Effector memory CD4-positive, alpha-beta T cell (primary cell): Measurements from ENCODE around the gene BNC2.

Experiments
- DNase-seq, 3 donors: peaks; one replicate each; pipeline ENCODE4 v3.0.0-alpha.2; 2020
- H3K27ac ChIP-seq: 2 replicates; pipeline ENCODE4 v1.7.0; 2013; ENCODE audit warnings: mild to moderate bottlenecking, low read length, moderate library complexity; ENCODE audit not compliant: insufficient read depth, poor library complexity, severe bottlenecking
- H3K27me3 ChIP-seq: replicated peaks from 2 replicates; pipeline ENCODE4 v1.7.0; 2013; ENCODE audit warnings: mild to moderate bottlenecking, low read length; ENCODE audit not compliant: insufficient read depth, control insufficient read depth, poor library complexity, severe bottlenecking
- H3K36me3 ChIP-seq: 2 replicates; pipeline ENCODE4 v1.7.0; 2013; ENCODE audit warnings: mild to moderate bottlenecking, low read length, moderate library complexity; ENCODE audit not compliant: control insufficient read depth, insufficient read depth
- H3K4me1 ChIP-seq: 2 replicates; pipeline ENCODE4 v1.7.0; 2013; ENCODE audit warnings: low read length, mild to moderate bottlenecking; ENCODE audit not compliant: control insufficient read depth, insufficient read depth, poor library complexity, severe bottlenecking
- H3K4me3 ChIP-seq: 2 replicates; pipeline ENCODE4 v1.7.0; 2013; ENCODE audit warnings: low read length, low read depth, mild to moderate bottlenecking; ENCODE audit not compliant: insufficient read depth, poor library complexity, severe bottlenecking
- H3K9me3 ChIP-seq: 2 replicates; pipeline ENCODE4 v1.7.0; 2013; ENCODE audit warnings: mild to moderate bottlenecking, low read length, moderate library complexity; ENCODE audit not compliant: control insufficient read depth

Gene BNC2

DNA sequence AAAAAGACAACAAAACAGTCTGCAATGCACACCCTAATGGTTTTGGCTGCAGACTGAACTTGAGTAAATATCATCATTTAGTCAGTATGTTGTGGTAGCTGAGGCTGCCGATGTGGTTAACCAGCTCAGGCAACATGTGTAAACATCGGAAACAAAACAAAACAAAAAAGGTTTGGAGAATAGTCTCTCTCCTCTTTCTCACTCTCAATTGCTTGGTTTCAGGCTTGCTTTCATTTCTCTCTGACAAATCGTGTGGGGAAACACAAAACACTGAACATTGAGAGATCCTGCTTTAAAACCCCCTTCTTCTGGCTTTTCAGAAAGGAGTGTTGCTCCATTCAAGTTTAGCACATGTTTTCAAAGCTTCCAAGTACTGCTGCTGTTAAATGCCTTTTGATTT is 453.3 kb downstream of the BNC2 start:
- Histone ChIP-seq H3K4me3 (no peak overlapping the region), H3K27me3 (no peaks in the 10 kb centered on the region), H3K9me3 (no peaks in the 10 kb centered on the region), H3K4me1 (no peaks in the 10 kb centered on the region), H3K36me3 (no peaks in the 10 kb centered on the region), H3K27ac (no peak overlapping the region)
- DNase-seq: no peak

GRCh38 chr9:16414451-16414850 is 456.0 kb downstream of the BNC2 start:
- no peak overlapping the region for H3K4me3 ChIP-seq
- no peaks in the 10 kb centered on the region for H3K36me3 ChIP-seq
- no peaks in the 10 kb centered on the region for H3K27me3 ChIP-seq
- H3K9me3 ChIP-seq: no peaks in the 10 kb centered on the region
- H3K27ac ChIP-seq: no peak overlapping the region
- H3K4me1 ChIP-seq: no peaks in the 10 kb centered on the region
- DNase-seq: no peak

GRCh38 chr9:16413509-16414016 is 456.9 kb downstream of the BNC2 start:
- H3K27ac ChIP-seq: no peak overlapping the region

GRCh38 chr9:16412740-16413139 is 457.7 kb downstream of the BNC2 start:
- no peak for DNase-seq
- Histone ChIP-seq H3K4me1 (no peaks in the 10 kb centered on the region), H3K4me3 (no peak overlapping the region), H3K9me3 (no peaks in the 10 kb centered on the region), H3K36me3 (no peaks in the 10 kb centered on the region), H3K27me3 (no peaks in the 10 kb centered on the region), H3K27ac (no peak overlapping the region)

More at GRCh38 chr9:16413509-16414016, 456.9 kb downstream of the BNC2 start:
- Histone ChIP-seq H3K27me3 (no peaks in the 10 kb centered on the region), H3K4me3 (no peak overlapping the region), H3K9me3 (no peaks in the 10 kb centered on the region), H3K4me1 (no peaks in the 10 kb centered on the region), H3K36me3 (no peaks in the 10 kb centered on the region)
- DNase-seq: no peak

DNA sequence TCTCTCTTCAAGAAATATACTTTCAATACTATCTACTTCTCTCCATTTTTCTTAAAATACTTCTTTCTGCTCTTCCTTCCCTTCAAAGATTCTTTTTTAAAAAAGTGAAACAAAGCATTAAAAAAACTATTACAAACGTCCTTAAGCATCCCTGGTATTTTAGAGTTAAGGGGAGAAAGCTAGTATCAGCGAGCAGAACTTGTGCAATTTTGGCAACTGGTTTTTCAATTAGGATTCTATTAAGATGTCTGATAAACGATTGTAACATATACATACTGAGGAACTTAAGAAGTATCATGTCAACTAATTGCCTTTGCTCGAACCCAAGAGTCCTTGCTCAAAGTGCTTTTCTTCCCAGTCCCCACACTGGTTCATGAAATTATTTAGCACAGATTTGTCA is 459.2 kb downstream of the BNC2 start:
- Histone ChIP-seq H3K9me3 (no peaks in the 10 kb centered on the region), H3K27me3 (no peaks in the 10 kb centered on the region)

GRCh38 chr9:16410601-16411280 is 459.7 kb downstream of the BNC2 start:
- Histone ChIP-seq H3K9me3 (no peaks in the 10 kb centered on the region), H3K36me3 (no peaks in the 10 kb centered on the region), H3K27me3 (no peaks in the 10 kb centered on the region), H3K4me1 (no peaks in the 10 kb centered on the region), H3K27ac (no peak overlapping the region), H3K4me3 (no peak overlapping the region)
- DNase-seq: no peak

More for the DNA sequence above, 459.2 kb downstream of the BNC2 start:
- Histone ChIP-seq H3K4me3 (no peak overlapping the region), H3K27ac (no peak overlapping the region), H3K36me3 (no peaks in the 10 kb centered on the region), H3K4me1 (no peaks in the 10 kb centered on the region)
- no peak for DNase-seq

DNA sequence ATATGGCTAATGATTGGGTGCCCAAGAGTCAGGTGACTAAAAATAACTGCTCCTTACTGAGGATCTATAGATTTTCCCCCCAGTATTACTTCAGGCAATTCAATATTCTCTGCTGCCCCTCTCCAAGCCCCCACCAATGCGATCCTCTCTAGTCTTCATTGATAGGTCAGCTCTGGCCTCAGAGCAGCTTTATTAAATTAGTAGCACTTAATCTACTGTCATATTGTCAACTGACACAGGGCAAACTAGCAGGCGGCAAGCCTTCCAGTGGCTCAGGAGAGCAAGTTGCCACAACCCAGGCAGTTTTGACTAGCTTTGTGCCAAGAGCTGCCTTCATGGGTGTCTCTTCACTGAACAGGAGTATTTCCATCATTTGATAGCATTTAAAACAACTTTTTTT is 462.9 kb downstream of the BNC2 start:
- no peak overlapping the region for H3K27ac ChIP-seq
- no peaks in the 10 kb centered on the region for H3K36me3 ChIP-seq
- DNase-seq: no peak
- no peaks in the 10 kb centered on the region for H3K9me3 ChIP-seq
- H3K27me3 ChIP-seq: no peaks in the 10 kb centered on the region
- no peaks in the 10 kb centered on the region for H3K4me1 ChIP-seq
- no peak overlapping the region for H3K4me3 ChIP-seq

- no peaks in the 10 kb centered on the region for H3K9me3 ChIP-seq
- H3K27ac ChIP-seq: no peak overlapping the region
- no peaks in the 10 kb centered on the region for H3K4me1 ChIP-seq
- H3K4me3 ChIP-seq: no peak overlapping the region
- no peaks in the 10 kb centered on the region for H3K27me3 ChIP-seq
- H3K36me3 ChIP-seq: no peaks in the 10 kb centered on the region
- DNase-seq: no peak
Measured at GRCh38 chr9:16406526-16407225, 463.8 kb downstream of the BNC2 start.

GRCh38 chr9:16405421-16405820 is 465.0 kb downstream of the BNC2 start:
- no peak for DNase-seq
- H3K4me3 ChIP-seq: no peak overlapping the region
- no peaks in the 10 kb centered on the region for H3K36me3 ChIP-seq
- H3K27ac ChIP-seq: no peak overlapping the region
- H3K27me3 ChIP-seq: no peaks in the 10 kb centered on the region
- H3K4me1 ChIP-seq: no peaks in the 10 kb centered on the region
- no peaks in the 10 kb centered on the region for H3K9me3 ChIP-seq

DNA sequence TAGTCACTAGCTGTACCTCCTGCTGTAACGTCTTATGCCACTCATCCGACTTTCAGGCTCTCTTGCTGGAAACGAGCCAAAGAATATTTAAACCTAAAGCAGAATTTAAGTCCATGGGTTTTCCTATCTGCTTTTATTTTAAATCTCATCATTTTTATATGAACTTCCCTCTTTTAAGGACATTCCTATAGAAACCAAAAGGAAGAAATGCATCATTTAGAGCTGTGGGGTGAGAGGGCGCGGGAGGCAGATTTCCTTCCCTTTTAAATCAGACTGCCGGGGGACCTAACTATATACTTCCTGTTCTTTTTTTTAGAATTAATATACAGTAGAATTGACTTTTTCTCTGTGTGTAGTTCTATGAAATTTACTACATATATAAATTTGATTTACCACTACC is 468.8 kb downstream of the BNC2 start:
- Histone ChIP-seq H3K4me3 (no peak overlapping the region), H3K36me3 (no peaks in the 10 kb centered on the region), H3K27ac (no peak overlapping the region), H3K4me1 (no peaks in the 10 kb centered on the region), H3K27me3 (no peaks in the 10 kb centered on the region), H3K9me3 (no peaks in the 10 kb centered on the region)
- no peak for DNase-seq
